HG03442 (cell line): ENCODE measurements around the gene TMTC2.

Source experiments
- ATAC-seq: cut with Tn5 transposase; IDR thresholded peaks from one replicate; pipeline ENCODE4 v1.9.1; 2021; ENCODE audit warnings: mild to moderate bottlenecking, moderate library complexity; ENCODE audit not compliant: unreplicated experiment

TMTC2 gene

DNA sequence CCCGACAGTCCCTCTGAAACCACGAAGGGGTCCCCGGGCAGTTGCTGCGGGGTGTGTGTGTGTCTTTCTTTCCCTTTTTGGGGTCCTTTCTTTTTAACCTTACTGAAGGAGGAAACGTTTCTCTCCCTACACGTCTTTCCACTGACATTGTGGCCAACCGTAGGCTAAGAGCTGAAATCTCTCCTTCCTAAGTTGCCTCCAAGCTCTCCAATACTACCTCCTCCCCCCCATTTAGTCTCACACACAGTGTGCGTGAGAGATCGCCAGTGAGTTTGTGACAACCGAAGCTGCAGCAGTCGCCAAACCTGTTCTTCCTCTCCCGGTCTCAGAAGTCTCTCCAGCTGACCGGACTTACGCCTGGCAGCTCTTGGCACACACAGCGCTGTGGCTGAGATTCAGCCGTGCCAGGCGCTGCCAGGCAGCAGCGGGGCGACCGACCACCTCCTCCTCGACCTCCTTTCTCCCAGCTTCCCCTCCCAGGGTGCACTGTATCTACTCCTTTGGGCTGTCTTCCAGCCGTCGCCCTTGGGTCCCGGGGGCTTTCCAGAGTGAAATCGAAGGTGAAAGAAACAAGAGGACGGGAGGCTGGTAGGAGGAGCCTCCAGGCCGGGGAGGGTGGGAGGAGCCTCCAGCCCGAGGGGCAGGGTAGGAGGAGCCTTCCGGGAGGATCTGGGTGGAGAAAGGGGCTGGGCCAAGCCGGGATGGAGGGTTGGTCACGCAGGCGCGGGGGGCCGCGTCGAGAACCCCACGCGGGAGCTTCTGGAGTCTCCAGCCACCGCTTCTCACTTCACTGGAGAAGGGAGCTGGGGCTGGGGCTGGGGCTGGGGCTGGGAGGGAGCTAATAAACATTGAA is at the start of gene TMTC2:
TSS of gene TMTC2 (plus strand) at position 739 of the 853 bp plus-strand sequence.
- peak; percentile 87 for ATAC-seq

DNA sequence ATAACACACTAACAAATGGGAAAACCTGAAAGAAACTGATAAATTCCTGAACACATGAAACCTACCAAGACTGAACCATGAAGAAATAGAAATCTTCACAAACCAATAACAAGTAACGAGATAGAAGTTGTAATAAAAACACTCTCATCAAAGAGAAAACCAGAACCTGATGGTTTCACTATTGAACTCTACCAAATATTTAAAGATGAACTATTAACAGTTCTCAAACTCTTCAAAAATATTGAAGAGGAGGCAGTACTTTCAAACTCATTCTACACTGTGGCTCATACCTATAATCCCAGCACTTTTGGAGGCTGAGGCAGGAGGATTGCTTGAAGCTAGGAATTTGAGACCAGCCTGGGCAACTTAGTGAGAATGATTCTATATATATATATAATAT is 48.4 kb upstream of the TMTC2 start:
- ATAC-seq: no peak

DNA sequence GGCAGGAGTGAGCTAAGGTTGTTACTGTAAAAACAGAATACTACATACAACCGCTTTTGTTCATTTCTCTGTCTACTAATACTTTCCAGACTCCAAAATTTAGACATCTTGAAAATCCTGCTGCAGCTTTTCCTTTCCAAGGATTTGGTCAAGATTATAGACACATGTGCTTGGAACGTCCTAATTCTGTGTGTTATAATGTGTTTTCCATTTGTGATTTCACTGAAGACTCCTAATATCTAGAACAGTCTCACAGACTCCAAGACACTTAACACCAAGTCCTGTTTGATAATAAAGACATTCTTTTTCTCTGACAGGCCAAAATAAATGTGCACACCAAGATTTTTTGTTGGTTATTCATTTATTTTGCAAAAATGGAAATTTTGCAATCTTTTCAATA is 41.8 kb upstream of the TMTC2 start:
- ATAC-seq: no peak

- no peak for ATAC-seq
Observed at GRCh38 chr12:82645414-82645813, 41.3 kb upstream of the TMTC2 start.

DNA sequence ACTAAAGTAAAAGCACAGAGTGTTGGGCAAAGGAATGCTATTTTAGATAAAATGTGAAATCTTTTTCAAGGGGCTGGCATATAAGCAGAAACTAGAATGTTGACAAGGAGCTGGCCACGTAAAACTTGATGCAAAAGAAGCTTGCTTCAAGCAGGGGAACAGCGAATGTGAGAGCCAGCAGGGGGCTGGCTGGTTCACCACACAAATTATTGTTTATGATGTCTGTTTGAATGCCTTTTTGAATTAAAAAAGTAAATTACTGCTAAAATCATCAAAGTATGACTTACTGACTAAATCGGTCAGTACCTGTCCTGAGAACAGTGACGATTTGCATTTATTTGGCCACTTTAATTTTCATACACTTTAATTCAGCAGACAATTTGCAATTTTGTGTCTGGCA is 38.9 kb upstream of the TMTC2 start:
- ATAC-seq: no peak

DNA sequence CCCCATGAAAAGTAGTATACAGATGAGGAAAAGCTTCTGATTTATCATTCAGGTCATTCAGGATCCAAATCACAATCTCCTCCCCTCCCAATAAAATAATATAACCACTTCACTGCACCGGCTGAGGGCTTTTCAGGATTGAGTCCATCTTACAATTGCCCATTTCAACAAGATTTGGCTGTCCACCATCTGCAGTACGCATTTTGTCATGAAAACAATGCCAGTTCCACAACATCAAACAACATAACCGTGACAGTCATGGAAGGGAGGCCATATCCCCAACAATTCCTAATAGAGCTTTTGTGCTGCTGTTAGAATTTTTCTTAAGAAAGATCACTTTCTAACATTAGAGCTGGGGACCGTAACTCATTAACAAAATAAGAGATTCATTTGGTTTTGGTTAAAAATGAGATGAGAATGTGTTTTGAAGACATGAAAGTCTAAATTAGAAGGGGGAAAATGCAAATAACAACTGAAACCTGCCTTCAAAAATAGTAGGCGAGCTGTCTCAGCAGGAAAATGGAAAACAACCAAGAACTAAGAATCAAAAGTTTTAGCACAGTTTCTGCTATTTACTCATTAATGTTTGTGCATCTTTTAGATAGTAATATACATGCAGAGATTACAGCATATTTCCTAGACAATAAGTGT is 38.3 kb upstream of the TMTC2 start:
- ATAC-seq: no peak

DNA sequence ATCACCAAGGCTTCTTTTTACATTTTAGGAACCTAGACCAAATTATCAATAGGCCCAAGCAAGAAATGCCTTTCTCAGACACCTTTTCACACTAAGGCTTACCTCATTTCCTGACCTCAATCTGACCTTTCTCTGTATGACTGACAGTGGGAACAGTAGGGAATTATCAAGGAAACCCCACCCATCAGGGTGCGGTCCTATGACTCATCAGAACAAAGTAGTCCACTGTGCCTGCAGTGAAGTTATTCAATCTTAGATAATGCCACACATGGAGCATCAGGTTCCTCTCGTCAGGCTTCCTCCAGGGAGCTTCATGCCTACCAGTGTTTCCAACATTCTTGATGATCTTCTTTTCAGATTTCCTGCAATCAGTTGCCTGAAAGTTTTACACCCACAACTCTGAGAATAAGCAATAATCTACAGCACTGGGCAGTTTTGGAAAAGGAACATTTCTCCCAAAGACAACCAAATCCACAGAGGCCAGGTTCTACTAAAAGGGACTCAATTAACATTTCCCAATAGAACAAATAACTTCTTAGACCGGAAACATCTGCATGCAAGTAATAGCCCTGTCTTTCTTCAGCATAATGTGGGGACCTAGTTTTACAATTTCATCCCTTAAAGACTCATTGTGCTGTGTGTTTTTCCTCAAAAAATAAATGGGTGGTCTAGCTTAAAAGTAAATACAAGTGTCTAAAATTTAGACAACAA is 35.9 kb upstream of the TMTC2 start:
- peak; percentile 95 for ATAC-seq

- ATAC-seq: no peak
Observed at GRCh38 chr12:82651489-82651888, 35.2 kb upstream of the TMTC2 start.

DNA sequence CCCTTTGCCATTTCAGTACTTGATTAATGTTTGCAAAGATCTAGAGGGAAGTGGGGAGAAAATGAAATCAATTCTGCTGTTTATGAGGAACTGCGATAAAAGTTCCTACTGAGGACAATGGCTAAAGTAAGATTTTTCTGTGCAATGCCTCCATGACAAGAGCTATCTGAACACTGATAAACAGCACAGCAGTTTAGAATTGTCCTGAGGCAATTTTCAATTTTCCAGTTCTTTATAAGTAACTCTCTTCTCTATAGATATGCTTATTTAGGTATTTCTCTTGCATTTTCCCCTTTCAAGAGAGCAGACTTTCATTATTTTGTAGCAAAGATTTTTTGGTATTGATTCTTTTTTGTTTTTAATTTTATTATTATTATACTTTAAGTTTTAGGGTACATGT is 34.6 kb upstream of the TMTC2 start:
- ATAC-seq: no peak

DNA sequence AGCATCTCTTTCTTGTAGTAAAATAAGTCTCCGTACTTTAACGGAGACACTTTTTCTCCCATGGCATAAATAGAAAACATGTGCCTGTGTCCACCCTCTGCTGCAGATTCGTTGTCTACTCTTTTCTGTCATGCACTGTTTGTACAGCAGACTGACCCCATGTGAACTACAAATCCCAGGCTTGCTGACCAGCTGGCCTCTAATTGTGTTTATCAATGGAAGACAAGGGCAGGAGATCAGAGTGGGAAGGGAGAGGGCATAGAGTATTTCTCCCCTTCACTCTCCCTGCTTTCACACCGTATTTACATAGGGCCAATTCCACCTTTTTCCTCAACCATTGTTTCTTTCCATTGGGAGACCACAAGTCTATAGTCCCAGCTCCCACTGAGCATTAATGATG is 31.0 kb upstream of the TMTC2 start:
- no peak for ATAC-seq

GRCh38 chr12:82659343-82660207 is 27.1 kb upstream of the TMTC2 start:
- no peak for ATAC-seq

- ATAC-seq: no peak
Observed at GRCh38 chr12:82660541-82661325, 26.0 kb upstream of the TMTC2 start.

- ATAC-seq: no peak
Observed at GRCh38 chr12:82663893-82664292, 22.8 kb upstream of the TMTC2 start.

DNA sequence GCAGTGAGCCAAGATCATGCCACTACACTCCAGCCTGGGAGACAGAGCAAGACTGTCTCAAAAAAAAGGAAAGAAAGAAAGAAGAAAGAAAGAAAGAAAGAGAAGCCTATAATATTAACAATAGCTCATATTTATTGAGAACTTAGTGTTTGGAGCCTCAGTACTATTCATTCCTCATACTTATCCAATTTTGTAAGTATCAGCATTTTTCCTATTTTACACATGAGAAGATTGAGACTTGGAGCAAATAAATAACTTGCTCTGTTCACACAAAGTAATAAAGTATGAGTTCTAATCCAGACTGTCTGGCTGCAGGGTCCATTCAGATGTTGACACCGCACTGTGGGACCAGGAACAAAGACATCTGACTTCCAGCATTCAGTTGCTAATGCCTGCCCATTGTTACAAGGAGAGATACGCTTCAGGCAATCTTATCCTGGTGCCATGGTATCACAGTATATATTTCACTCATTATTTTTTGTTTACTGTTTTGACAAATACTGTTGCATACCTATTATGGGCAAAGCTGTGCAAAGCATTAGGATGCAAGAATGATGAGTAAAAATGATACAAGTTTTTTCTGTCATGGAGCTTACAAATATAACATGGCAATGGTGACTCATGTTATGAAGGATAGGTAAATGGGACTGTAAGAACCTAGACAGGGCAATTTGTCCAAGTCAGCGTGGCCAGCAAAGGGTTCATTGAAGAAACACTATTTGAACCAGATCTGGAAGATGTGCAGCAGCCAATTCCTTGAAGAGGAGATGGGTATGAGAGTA is 21.4 kb upstream of the TMTC2 start:
- ATAC-seq: no peak

DNA sequence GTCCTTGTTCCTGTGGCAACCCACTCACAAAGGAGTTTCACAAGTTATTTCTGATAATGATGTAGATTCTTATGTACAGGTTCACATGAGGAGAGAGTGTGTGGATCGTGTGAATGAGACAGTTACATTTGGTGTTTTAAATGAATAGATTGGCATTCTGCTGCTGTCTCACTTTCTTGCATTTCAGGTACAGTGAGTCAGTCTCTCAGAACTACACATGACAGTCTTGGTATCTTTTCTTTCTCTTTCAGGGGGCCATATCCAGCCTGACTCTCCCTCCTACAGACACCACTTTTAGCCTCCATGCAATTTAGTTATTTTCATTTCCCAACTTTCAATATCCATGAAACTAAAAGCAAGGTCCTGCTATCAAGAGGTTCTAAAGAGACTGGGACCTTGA is 19.9 kb upstream of the TMTC2 start:
- no peak for ATAC-seq

- ATAC-seq: no peak
Observed at GRCh38 chr12:82671673-82672195, 15.0 kb upstream of the TMTC2 start.

DNA sequence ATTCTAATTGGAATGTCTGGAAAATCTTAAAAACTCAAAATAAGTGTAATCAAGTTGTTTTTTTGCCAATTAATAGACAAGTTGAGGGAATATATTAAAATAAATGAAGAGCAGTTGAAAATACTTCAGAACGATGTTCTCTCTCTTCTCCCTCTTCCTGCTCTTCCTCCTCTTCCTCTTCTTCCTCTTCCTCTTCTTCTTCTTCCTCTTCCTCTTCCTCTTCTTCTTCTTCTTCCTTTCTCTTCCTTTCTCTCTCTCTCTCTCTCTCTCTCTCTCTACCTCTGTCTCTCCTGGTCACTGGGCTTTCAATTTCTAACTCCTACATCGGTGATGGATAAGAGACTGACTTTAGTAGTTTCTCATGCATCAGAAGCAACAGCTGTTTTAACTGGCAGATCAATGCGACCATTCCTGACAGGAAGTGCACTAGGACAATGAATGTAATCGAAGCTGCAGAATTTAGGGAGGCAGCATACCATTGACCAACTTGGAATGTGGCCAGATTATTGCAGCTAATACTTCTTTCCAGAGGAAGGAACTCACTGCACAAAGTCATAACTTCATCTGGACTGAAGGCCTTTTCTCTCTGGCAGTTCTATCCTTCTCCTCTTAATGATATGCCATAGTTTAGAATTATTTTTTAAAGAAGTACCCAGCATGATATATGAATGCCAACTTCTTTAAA is 13.8 kb upstream of the TMTC2 start:
- no peak for ATAC-seq

DNA sequence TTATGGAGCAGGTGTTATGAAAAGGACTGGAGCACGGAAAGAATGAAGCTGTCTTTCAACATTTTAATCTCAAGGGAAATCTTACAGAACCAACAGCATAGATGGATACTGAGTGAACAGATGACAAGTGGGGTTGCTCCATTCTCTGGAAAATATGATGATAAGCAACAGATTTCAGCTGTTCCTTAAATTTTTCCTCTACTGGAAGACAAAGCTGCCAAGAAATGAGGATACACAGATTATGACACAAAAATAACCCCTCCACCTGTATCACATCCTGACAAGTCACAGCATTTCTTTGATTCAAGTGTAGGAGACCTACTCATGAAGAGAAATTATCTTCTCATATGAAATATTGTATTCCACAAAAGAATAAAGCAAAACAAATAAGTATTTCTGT is 13.0 kb upstream of the TMTC2 start:
- no peak for ATAC-seq

DNA sequence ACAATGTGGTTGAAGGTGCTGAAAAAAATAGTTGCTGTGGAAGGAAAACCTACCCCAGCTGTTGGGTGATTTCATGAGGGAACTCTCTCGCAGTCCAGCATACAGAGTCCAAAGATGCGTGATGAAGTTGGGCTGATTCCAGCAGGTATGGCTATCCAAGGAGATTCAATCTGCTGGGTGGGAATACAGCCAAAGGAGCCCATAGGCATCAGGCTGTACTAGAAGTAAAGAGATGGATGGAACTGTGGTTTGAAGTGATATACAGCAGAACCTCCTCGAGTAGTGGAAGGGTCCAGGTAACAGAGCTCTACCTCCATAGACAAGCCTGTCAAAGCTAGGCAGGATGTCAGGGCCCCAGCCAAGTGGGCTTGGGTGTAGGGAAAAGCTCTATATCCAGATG is 11.5 kb upstream of the TMTC2 start:
- ATAC-seq: no peak
